HCT116 (cell line): Measurements from ENCODE around the gene DIRAS2.

Source experiments
- CTCF ChIP-seq, 3 experiments: fragments of 200-600 bp in 1 of 3; sonication (generic) in 1 of 3; IDR thresholded peaks in 2 of 3; conservative IDR thresholded peaks in 1 of 3; 2 replicates each; pipeline ENCODE4 v1.5.1; 2012 to 2017; ENCODE audit warnings: low read depth in 2 of 3, low read length in 2 of 3, antibody characterized with exemption in 1 of 3, borderline replicate concordance in 1 of 3, control low read depth in 1 of 3, mild to moderate bottlenecking in 1 of 3, mixed read lengths in 1 of 3, mixed run types in 1 of 3, moderate library complexity in 1 of 3; ENCODE audit not compliant: insufficient read depth in 1 of 3
- POLR2A ChIP-seq: IDR thresholded peaks from 2 replicates; pipeline ENCODE4 v1.7.0; 2011; ENCODE audit warnings: borderline replicate concordance; ENCODE audit not compliant: insufficient read depth, insufficient read length; ENCODE audit errors: extremely low read depth

GRCh38 chr9:90658181-90658580, 15.6 kb upstream of the DIRAS2 start:
- TF ChIP-seq CTCF (IDR thresholded peaks at IDR 0.05 in 2 of 3, conservative IDR thresholded peaks at IDR 0.05 in 1 of 3; ENCODE audit: borderline replicate concordance in 1 of 3, insufficient read depth in 1 of 3, low read depth in 2 of 3, low read length in 2 of 3) (no peak), POLR2A (no peak)
